ENCODE results near the gene DYNC2LI1. TPM values are rescaled to one million over a fixed set of nuclear protein-coding genes. Genes with fewer than 3 reads are reported as not detected.

DYNC2LI1 gene
- polyA plus RNA-seq, 2 donors = 7.9 to 10.4 TPM

GRCh38 chr2:43838560-43839267 is 64.9 kb downstream of the DYNC2LI1 start, which contains the start of the genes ABCG5 and ABCG8:
Gene ABCG5, minus strand, starts transcription at chr2:43838839. Its CDS starts 160 bp downstream, at chr2:43838679.
Gene ABCG8, plus strand, starts transcription at chr2:43838971. Its CDS starts 83 bp downstream, at chr2:43839054.
- H3K27ac ChIP-seq (ENCODE audit: low read depth in 2 of 2, low read length in 1 of 2) = no peak within 1 kb of the TSS
- H3K4me3 ChIP-seq (ENCODE audit: low read depth in 1 of 2, low read length in 2 of 2) = no peak within 1 kb of the TSS
- no peaks in the 10 kb centered on the region for H3K36me3 ChIP-seq (ENCODE audit: control insufficient read depth in 2 of 2, insufficient read depth in 2 of 2, low read length in 1 of 2)
- H3K27me3 ChIP-seq (ENCODE audit: control insufficient read depth in 1 of 2, insufficient read depth in 2 of 2, low read length in 2 of 2) = no peaks in the 10 kb centered on the region
- no peaks in the 10 kb centered on the region for H3K4me1 ChIP-seq (ENCODE audit: control insufficient read depth in 2 of 2, insufficient read depth in 2 of 2, low read length in 1 of 2)
- 85 to 86% methylated on average over 20 of the region's 20 CpGs for WGBS, 2 donors
- no peaks in the 10 kb centered on the region for H3K9me3 ChIP-seq (ENCODE audit: control insufficient read depth in 2 of 2, insufficient read depth in 1 of 2, low read depth in 1 of 2, low read length in 1 of 2)

- H3K4me3 ChIP-seq (ENCODE audit: low read depth in 1 of 2, low read length in 2 of 2) = no peak overlapping the region
- H3K9me3 ChIP-seq (ENCODE audit: control insufficient read depth in 2 of 2, insufficient read depth in 1 of 2, low read depth in 1 of 2, low read length in 1 of 2) = no peaks in the 10 kb centered on the region
- WGBS, 2 donors = 80 to 85% methylated on average over 14 of the region's 14 CpGs
- H3K4me1 ChIP-seq (ENCODE audit: control insufficient read depth in 2 of 2, insufficient read depth in 2 of 2, low read length in 1 of 2) = no peaks in the 10 kb centered on the region
- H3K36me3 ChIP-seq (ENCODE audit: control insufficient read depth in 2 of 2, insufficient read depth in 2 of 2, low read length in 1 of 2) = no peaks in the 10 kb centered on the region
- no peaks in the 10 kb centered on the region for H3K27me3 ChIP-seq (ENCODE audit: control insufficient read depth in 1 of 2, insufficient read depth in 2 of 2, low read length in 2 of 2)
- no peak overlapping the region for H3K27ac ChIP-seq (ENCODE audit: low read depth in 2 of 2, low read length in 1 of 2)
Observed at GRCh38 chr2:43839776-43840564, 66.1 kb downstream of the DYNC2LI1 start.

- Histone ChIP-seq H3K36me3 (ENCODE audit: control insufficient read depth in 2 of 2, insufficient read depth in 2 of 2, low read length in 1 of 2) (no peaks in the 10 kb centered on the region), H3K27ac (ENCODE audit: low read depth in 2 of 2, low read length in 1 of 2) (no peak overlapping the region), H3K4me3 (ENCODE audit: low read depth in 1 of 2, low read length in 2 of 2) (no peak overlapping the region), H3K27me3 (ENCODE audit: control insufficient read depth in 1 of 2, insufficient read depth in 2 of 2, low read length in 2 of 2) (no peaks in the 10 kb centered on the region), H3K9me3 (ENCODE audit: control insufficient read depth in 2 of 2, insufficient read depth in 1 of 2, low read depth in 1 of 2, low read length in 1 of 2) (no peaks in the 10 kb centered on the region), H3K4me1 (ENCODE audit: control insufficient read depth in 2 of 2, insufficient read depth in 2 of 2, low read length in 1 of 2) (no peaks in the 10 kb centered on the region)
- 49 to 68% methylated on average over 5 of the region's 5 CpGs for WGBS, 2 donors
Observed at GRCh38 chr2:43840965-43841364, 67.1 kb downstream of the DYNC2LI1 start.

- no peak overlapping the region for H3K27ac ChIP-seq (ENCODE audit: low read depth in 2 of 2, low read length in 1 of 2)
- 89% methylated on average over 14 of the region's 14 CpGs for WGBS, 2 donors
- H3K36me3 ChIP-seq (ENCODE audit: control insufficient read depth in 2 of 2, insufficient read depth in 2 of 2, low read length in 1 of 2) = no peaks in the 10 kb centered on the region
- H3K4me1 ChIP-seq (ENCODE audit: control insufficient read depth in 2 of 2, insufficient read depth in 2 of 2, low read length in 1 of 2) = no peaks in the 10 kb centered on the region
- H3K9me3 ChIP-seq (ENCODE audit: control insufficient read depth in 2 of 2, insufficient read depth in 1 of 2, low read depth in 1 of 2, low read length in 1 of 2) = no peaks in the 10 kb centered on the region
- no peak overlapping the region for H3K4me3 ChIP-seq (ENCODE audit: low read depth in 1 of 2, low read length in 2 of 2)
- no peaks in the 10 kb centered on the region for H3K27me3 ChIP-seq (ENCODE audit: control insufficient read depth in 1 of 2, insufficient read depth in 2 of 2, low read length in 2 of 2)
Observed at GRCh38 chr2:43841949-43842865, 68.4 kb downstream of the DYNC2LI1 start.

GRCh38 chr2:43842866-43843226 is 69.0 kb downstream of the DYNC2LI1 start:
- 83 to 87% methylated on average over 9 of the region's 9 CpGs for WGBS, 2 donors

GRCh38 chr2:43845181-43845580 is 71.3 kb downstream of the DYNC2LI1 start:
- Histone ChIP-seq H3K27ac (ENCODE audit: low read depth in 2 of 2, low read length in 1 of 2) (no peak overlapping the region), H3K4me1 (ENCODE audit: control insufficient read depth in 2 of 2, insufficient read depth in 2 of 2, low read length in 1 of 2) (no peaks in the 10 kb centered on the region)
- WGBS, 2 donors = 78 to 85% methylated on average over 1 of the region's 1 CpG

More at GRCh38 chr2:43842866-43843226, 69.0 kb downstream of the DYNC2LI1 start:
- Histone ChIP-seq H3K4me1 (ENCODE audit: control insufficient read depth in 2 of 2, insufficient read depth in 2 of 2, low read length in 1 of 2) (no peaks in the 10 kb centered on the region), H3K9me3 (ENCODE audit: control insufficient read depth in 2 of 2, insufficient read depth in 1 of 2, low read depth in 1 of 2, low read length in 1 of 2) (no peaks in the 10 kb centered on the region), H3K27me3 (ENCODE audit: control insufficient read depth in 1 of 2, insufficient read depth in 2 of 2, low read length in 2 of 2) (no peaks in the 10 kb centered on the region), H3K36me3 (ENCODE audit: control insufficient read depth in 2 of 2, insufficient read depth in 2 of 2, low read length in 1 of 2) (no peaks in the 10 kb centered on the region), H3K4me3 (ENCODE audit: low read depth in 1 of 2, low read length in 2 of 2) (no peak overlapping the region), H3K27ac (ENCODE audit: low read depth in 2 of 2, low read length in 1 of 2) (no peak overlapping the region)

GRCh38 chr2:43846140-43846793 is 72.4 kb downstream of the DYNC2LI1 start:
- H3K36me3 ChIP-seq (ENCODE audit: control insufficient read depth in 2 of 2, insufficient read depth in 2 of 2, low read length in 1 of 2) = no peaks in the 10 kb centered on the region
- H3K9me3 ChIP-seq (ENCODE audit: control insufficient read depth in 2 of 2, insufficient read depth in 1 of 2, low read depth in 1 of 2, low read length in 1 of 2) = no peaks in the 10 kb centered on the region
- no peaks in the 10 kb centered on the region for H3K27me3 ChIP-seq (ENCODE audit: control insufficient read depth in 1 of 2, insufficient read depth in 2 of 2, low read length in 2 of 2)
- no peak overlapping the region for H3K27ac ChIP-seq (ENCODE audit: low read depth in 2 of 2, low read length in 1 of 2)
- H3K4me3 ChIP-seq (ENCODE audit: low read depth in 1 of 2, low read length in 2 of 2) = no peak overlapping the region
- WGBS, 2 donors = 90% methylated on average over 5 of the region's 5 CpGs
- H3K4me1 ChIP-seq (ENCODE audit: control insufficient read depth in 2 of 2, insufficient read depth in 2 of 2, low read length in 1 of 2) = no peaks in the 10 kb centered on the region

More at GRCh38 chr2:43845181-43845580, 71.3 kb downstream of the DYNC2LI1 start:
- Histone ChIP-seq H3K9me3 (ENCODE audit: control insufficient read depth in 2 of 2, insufficient read depth in 1 of 2, low read depth in 1 of 2, low read length in 1 of 2) (no peaks in the 10 kb centered on the region), H3K27me3 (ENCODE audit: control insufficient read depth in 1 of 2, insufficient read depth in 2 of 2, low read length in 2 of 2) (no peaks in the 10 kb centered on the region), H3K4me3 (ENCODE audit: low read depth in 1 of 2, low read length in 2 of 2) (no peak overlapping the region), H3K36me3 (ENCODE audit: control insufficient read depth in 2 of 2, insufficient read depth in 2 of 2, low read length in 1 of 2) (no peaks in the 10 kb centered on the region)

GRCh38 chr2:43848214-43848613 is 74.4 kb downstream of the DYNC2LI1 start:
- no peaks in the 10 kb centered on the region for H3K9me3 ChIP-seq (ENCODE audit: control insufficient read depth in 2 of 2, insufficient read depth in 1 of 2, low read depth in 1 of 2, low read length in 1 of 2)
- H3K4me1 ChIP-seq (ENCODE audit: control insufficient read depth in 2 of 2, insufficient read depth in 2 of 2, low read length in 1 of 2) = no peaks in the 10 kb centered on the region
- H3K27me3 ChIP-seq (ENCODE audit: control insufficient read depth in 1 of 2, insufficient read depth in 2 of 2, low read length in 2 of 2) = no peaks in the 10 kb centered on the region
- no peak overlapping the region for H3K4me3 ChIP-seq (ENCODE audit: low read depth in 1 of 2, low read length in 2 of 2)
- H3K27ac ChIP-seq (ENCODE audit: low read depth in 2 of 2, low read length in 1 of 2) = no peak overlapping the region
- WGBS, 2 donors = 59 to 76% methylated on average over 1 of the region's 1 CpG
- H3K36me3 ChIP-seq (ENCODE audit: control insufficient read depth in 2 of 2, insufficient read depth in 2 of 2, low read length in 1 of 2) = no peaks in the 10 kb centered on the region
